ENCODE data around the gene EBI3.
"Not testable (repeated sequence)": the region's sequence is repeated elsewhere in the genome, so short reads cannot be mapped to it uniquely, and the experiment has no call there.

Gene EBI3

GRCh38 chr19:4234862-4235201, 5.5 kb downstream of the EBI3 start:
- DNase-seq (ENCODE audit: low read depth in 2 of 2): no peak

DNA sequence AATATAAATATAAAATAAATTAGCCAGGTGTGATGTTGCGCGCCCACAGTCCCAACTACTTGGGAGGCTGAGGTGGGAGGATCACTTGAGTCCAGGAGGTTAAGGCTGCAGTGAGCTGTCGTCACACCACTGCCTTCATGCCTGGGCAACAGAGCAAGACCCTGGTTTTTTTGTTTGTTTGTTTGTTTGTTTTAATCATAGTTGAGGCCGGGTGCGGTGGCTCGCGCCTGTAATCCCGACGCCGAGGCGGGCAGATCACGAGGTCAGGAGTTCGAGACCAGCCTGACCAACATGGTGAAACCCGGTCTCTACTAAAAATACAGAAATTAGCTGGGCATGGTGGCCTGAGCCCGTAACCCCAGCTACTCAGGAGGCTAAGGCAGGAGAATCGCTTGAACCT, 8.2 kb downstream of the EBI3 start:
- not testable (repeated sequence) for DNase-seq (ENCODE audit: low read depth in 2 of 2)

DNA sequence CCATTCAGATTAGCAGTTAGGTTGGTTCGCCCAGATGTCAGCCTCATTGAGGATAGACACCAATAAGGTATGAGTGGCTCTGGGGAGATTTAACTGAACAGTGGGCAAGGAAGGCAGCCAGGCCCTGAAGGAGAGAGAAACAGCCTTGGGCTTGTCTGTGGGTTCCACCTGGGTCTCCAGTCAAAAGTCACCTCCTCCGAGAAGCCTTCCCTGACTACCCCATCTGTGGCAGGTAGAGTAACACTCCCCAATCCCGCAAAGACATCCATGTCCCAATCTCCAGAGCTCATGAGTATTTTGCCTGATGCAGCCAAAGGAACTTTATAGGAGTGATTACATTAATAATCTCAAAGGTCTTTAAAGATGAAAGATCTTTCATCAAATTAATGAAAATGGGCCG, 9.5 kb downstream of the EBI3 start:
- no peak for DNase-seq (ENCODE audit: low read depth in 2 of 2)

GRCh38 chr19:4241824-4242430, 12.6 kb downstream of the EBI3 start:
- DNase-seq (ENCODE audit: low read depth in 2 of 2): no peak

DNA sequence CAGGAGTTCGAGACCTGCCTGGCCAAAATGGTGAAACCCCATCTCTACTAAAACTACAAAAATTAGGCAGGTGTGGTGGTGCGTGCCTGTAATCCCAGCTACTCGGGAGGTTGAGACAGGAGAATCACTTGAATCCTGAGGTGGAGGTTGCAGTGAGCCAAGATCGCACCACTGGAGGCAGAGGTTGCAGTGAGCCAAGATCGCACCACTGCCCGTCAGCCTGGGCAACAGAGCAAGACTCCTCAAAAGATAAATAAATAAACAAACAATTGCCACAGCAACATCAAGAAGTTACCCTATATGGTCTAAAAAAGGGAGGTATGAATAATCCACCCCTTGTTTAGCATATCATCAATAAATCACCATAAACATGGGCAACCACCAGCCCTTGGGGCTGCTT, 16.6 kb downstream of the EBI3 start:
- DNase-seq (ENCODE audit: low read depth in 2 of 2): not testable (repeated sequence)

- peak; percentile 92 to 98 for DNase-seq (ENCODE audit: low read depth in 2 of 2)
Measured at GRCh38 chr19:4246767-4247593, 17.7 kb downstream of the EBI3 start, which contains the start of gene YJU2. TSS of gene YJU2 (plus strand) at chr19:4247080. CDS start at chr19:4247147, 67 bp downstream.

DNA sequence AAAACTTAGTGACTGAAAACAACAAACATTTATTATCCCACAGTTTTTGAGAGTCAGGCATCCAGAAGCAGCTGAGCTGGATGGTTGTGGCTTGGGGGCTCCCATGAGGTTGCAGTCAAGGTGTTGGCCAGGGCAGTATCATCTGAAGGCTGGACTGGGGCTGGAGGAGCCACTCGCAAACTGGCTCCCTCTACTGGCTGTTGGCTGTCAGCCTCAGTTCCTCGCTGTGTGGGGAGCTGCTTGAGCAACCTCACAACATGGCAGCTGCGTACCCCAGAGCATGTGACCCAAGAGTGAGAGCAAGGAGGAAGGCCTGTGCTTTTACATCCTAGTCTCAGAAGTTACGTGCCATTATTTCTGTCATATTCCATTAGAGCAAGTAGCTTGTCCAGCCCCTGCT, 27.2 kb downstream of the EBI3 start:
- no peak for DNase-seq (ENCODE audit: low read depth in 2 of 2)

GRCh38 chr19:4257025-4257424, 27.7 kb downstream of the EBI3 start:
- no peak for DNase-seq (ENCODE audit: low read depth in 2 of 2)

- no peak for DNase-seq (ENCODE audit: low read depth in 2 of 2)
Measured at GRCh38 chr19:4258181-4258580, 28.9 kb downstream of the EBI3 start.

DNA sequence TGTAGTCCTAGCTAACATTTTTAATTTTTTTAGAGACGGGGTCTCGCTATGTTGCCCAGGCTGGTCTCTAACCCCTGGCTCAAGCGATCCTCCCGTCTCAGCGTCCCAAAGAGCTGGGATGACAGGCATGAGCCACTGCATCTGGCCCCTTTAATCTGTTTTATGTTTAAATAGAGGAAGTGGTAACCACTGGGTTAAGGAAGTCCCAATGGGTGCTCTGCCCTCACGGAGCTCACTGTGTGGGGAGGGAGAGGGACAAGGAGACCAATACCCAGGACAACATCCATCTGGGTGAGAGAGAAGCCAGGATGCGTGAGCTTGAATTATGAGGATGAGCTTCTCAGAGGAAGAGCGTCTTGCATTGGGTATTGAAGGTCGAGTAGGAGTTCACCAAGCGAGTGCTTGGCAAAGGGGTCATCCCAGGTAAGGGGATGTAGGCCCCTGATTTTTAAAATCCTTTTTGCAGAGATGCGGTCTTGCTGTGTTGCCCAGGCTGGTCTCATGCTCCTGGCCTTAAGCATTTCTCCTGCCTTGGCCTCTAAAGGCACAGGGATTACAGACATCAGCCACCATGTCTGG, 31.4 kb downstream of the EBI3 start:
- DNase-seq (ENCODE audit: low read depth in 2 of 2): no peak

GRCh38 chr19:4264812-4265211, 35.5 kb downstream of the EBI3 start:
- DNase-seq (ENCODE audit: low read depth in 2 of 2): no peak

- DNase-seq (ENCODE audit: low read depth in 2 of 2): no peak
Measured at GRCh38 chr19:4266253-4267000, 37.1 kb downstream of the EBI3 start.

DNA sequence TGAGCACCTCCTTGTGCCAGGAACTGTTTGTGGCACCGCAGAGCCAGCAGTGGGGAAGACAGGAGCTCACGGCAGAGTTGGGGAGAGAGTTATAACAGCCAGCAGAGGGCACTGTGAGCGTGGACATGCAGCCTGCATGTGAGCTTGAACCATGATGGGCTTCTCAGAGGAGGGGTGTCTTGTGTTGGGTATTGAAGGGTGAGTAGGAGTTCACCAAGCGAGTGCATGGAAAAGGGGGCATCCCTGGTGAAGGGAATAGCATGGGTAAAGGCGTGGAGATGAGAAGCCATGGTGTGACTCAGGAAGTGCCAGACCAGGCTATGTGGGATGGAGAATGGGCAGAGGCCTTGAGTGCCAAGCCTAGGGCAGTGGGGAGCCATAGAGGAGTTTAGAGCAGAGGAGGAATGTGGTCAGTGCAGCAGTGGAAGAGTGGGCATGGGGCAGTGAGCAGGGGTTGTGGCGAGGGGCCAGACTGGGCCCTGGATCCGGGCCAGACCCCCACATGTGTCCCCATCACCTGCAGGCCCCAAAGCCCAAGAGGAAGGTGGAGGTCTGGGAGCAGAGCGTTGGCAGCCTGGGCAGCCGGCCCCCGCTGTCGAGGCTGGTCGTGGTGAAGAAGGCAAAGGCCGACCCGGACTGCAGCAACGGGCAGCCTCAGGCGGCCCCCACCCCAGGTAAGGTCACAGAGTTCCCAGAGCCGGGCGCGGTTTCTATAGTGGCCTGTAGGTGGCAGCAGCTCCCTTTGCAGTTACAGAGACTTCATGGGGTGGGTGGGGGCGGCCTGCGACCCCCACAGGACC, 38.0 kb downstream of the EBI3 start:
- peak; percentile 28 to 30 for DNase-seq (ENCODE audit: low read depth in 2 of 2)

DNA sequence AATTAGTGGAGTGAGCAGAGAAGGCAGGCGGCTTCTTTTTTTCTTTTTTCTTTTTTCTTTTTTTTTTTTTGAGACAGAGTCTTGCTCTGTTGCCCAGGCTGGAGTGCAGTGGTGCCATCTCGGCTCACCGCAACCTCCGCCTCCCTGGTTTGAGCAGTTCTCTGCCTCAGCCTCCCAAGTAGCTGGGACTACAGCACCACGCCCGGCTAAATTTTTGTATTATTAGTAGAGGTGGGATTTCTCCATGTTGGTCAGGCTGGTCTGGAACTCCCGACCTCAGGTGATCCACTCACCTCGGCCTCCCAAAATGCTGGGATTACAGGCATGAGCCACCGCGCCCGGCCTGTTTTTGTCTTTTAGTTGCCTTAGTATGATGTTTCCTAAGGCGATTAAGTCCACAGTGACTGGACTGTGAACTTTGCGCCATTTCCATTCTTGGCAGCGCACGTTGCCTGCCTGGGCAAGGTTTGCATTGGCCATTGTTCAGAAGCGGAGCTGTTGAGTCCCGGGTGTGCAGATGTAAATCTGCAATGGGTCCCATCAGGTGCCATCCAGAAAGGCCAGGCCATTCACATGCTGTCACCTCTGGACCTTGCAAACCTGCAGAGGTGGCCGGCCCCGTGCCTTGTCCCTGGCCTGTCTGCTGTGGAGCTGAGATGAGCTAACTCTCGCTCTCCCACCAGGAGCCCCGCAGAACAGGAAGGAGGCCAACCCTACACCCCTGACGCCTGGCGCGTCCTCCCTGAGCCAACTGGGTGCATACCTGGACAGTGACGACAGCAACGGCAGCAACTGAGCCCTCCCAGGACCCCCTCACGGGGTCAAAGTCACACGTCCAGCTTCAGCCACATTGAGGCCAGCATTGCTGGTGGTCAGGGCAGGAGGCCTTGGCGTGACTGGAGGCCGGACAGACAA, 38.8 kb downstream of the EBI3 start:
- no peak for DNase-seq (ENCODE audit: low read depth in 2 of 2)

- DNase-seq (ENCODE audit: low read depth in 2 of 2): no peak
Measured at GRCh38 chr19:4268816-4269430, 39.6 kb downstream of the EBI3 start.

DNA sequence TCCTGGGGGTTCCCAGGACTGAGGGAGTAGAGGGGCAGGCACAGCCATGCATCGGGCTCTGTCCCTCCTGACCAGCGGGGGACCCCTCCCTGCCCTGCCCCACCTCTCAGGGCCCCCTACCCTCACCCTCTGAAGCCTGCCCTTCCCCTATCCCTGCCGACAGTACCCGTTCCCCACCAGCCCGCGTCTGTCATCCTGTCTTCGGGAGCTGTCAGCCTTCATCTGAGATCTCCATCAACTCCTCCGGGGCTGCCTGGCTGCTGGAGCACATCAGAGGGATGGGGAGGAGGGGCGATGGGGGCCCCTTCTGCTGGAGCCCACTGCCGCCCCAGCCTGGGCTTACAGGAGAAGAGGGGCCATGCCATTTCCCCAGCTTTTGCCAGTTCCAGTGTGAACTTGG, 43.6 kb downstream of the EBI3 start:
- no peak for DNase-seq (ENCODE audit: low read depth in 2 of 2)

- DNase-seq (ENCODE audit: low read depth in 2 of 2): not testable (repeated sequence)
Measured at GRCh38 chr19:4274321-4274686, 45.0 kb downstream of the EBI3 start.

DNA sequence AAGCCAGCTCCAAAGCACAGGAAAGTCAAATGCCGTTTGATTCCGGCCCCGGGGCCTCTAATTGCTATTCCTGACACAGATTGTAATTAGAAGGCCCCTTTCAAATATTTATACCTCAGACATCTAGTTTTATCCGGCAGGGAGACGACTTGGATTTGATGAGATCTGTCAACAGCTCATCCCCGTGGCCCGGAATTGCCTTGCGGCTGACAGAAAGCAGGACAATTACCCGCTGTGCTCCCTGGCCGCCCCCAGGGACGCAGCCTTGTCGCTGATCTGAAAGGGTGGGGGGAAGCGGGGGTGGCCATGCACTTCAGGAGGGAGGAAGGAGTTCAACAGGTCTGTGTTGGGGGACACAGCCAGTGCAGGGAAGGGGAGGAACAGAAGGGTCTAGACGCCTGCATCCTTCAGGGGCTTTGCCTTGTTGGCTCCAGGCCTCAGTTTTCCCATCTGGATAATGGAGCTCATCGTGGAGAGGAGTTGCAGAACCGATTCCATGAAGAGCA, 47.9 kb downstream of the EBI3 start:
- DNase-seq (ENCODE audit: low read depth in 2 of 2): no peak

GRCh38 chr19:4278010-4278409, 48.7 kb downstream of the EBI3 start:
- no peak for DNase-seq (ENCODE audit: low read depth in 2 of 2)
